K562 (cell line): Measurements from ENCODE around the gene TARBP1. TPM values are rescaled to one million over a fixed set of nuclear protein-coding genes. Genes with fewer than 3 reads are reported as not detected.

Experiments
- ATAC-seq: fragments of 200-7000 bp; cut with Tn5 transposase; 3 replicates; pipeline ENCODE4 v1.9.1; 2020; ENCODE audit warnings: moderate library complexity
- BruUV-seq: library from RNA; stranded (reverse); fragments of 400-500 nt; replicated peaks from 2 replicates; lab custom pipeline; 2021; lab: Mats Ljungman, UMichigan
- CTCF ChIA-PET: fragments of 300-600 bp; formaldehyde crosslinking; extraction: SDS; loops from one replicate; lab custom pipeline; 2021; ENCODE audit warnings: low intra/inter-chr PET ratio; lab: Yijun Ruan, JAX
- POLR2A ChIA-PET: fragments of 300-600, 350-650 bp; sonication (Branson Sonifier 250); formaldehyde crosslinking; extraction: SDS; loops from one replicate; lab custom pipeline; 2021; ENCODE audit warnings: antibody characterized with exemption, inconsistent platforms; lab: Yijun Ruan, JAX
- DNase-seq, 4 experiments: peaks; one replicate each; pipeline versions ENCODE4 v3.0.0 to v3.0.0-alpha.2; 2011 to 2018; ENCODE audit warnings: low spot score in 3 of 4, mixed read lengths in 3 of 4; ENCODE audit errors: extremely low read depth in 1 of 4
- FAIRE-seq: peaks from 2 replicates; lab custom pipeline; 2011; peaks lifted over from hg19 to GRCh38; lab: Jason Lieb, UNC
- H2AFZ ChIP-seq: 2 replicates; pipeline ENCODE4 v1.6.0; 2011; ENCODE audit warnings: low read depth, low read length, control low read depth, inconsistent platforms
- H3K27ac ChIP-seq: fragments of 200-600 bp; 3 replicates; pipeline ENCODE4 v1.8.0; 2011; ENCODE audit warnings: low read depth, mild to moderate bottlenecking, control low read depth, inconsistent platforms, low read length, moderate library complexity, mixed read lengths; ENCODE audit errors: extremely low read depth
- H3K27me3 ChIP-seq, 2 experiments: fragments of 300-600 bp in 1 of 2; 2 replicates in 1 of 2; 3 replicates in 1 of 2; pipeline versions ENCODE4 v1.6.0 to v1.8.0; 2011; ENCODE audit warnings: inconsistent platforms in 2 of 2, low read length in 2 of 2, mild to moderate bottlenecking in 1 of 2, mixed read lengths in 1 of 2, moderate library complexity in 1 of 2; ENCODE audit not compliant: control insufficient read depth in 2 of 2, insufficient read depth in 2 of 2
- H3K36me3 ChIP-seq: fragments of 300-600 bp; 3 replicates; pipeline ENCODE4 v1.8.0; 2011; ENCODE audit warnings: mild to moderate bottlenecking, low read length, inconsistent platforms; ENCODE audit not compliant: control insufficient read depth, insufficient read depth
- H3K4me1 ChIP-seq, 2 experiments: fragments of 200-600 bp in 1 of 2; replicated peaks in 1 of 2; 2 replicates in 1 of 2; 3 replicates in 1 of 2; pipeline versions ENCODE4 v1.5.1 to v1.8.0; 2011; ENCODE audit warnings: inconsistent platforms in 2 of 2, low read length in 2 of 2, mild to moderate bottlenecking in 1 of 2, mixed read lengths in 1 of 2, moderate library complexity in 1 of 2; ENCODE audit not compliant: control insufficient read depth in 2 of 2, insufficient read depth in 2 of 2
- H3K4me2 ChIP-seq: 2 replicates; pipeline ENCODE4 v1.6.1; 2011; ENCODE audit warnings: low read length, control low read depth, inconsistent platforms, mixed read lengths; ENCODE audit not compliant: insufficient read depth
- H3K4me3 ChIP-seq: fragments of 200-600 bp; sonication (generic), shearing (Covaris generic); 2 replicates; pipeline ENCODE4 v1.5.1; 2016; ENCODE audit warnings: control low read depth, inconsistent platforms
- H3K79me2 ChIP-seq: fragments of 200-600 bp; 3 replicates; pipeline ENCODE4 v1.8.0; 2011; ENCODE audit warnings: low read length, inconsistent platforms; ENCODE audit not compliant: control insufficient read depth, insufficient read depth
- H3K9ac ChIP-seq, 2 experiments: 2 replicates each; pipeline versions ENCODE4 v1.6.0 to v1.6.1; 2011; ENCODE audit warnings: low read depth in 2 of 2, low read length in 2 of 2, control low read depth in 1 of 2, inconsistent platforms in 1 of 2, mild to moderate bottlenecking in 1 of 2, mixed read lengths in 1 of 2; ENCODE audit not compliant: insufficient read depth in 1 of 2
- H3K9me1 ChIP-seq: one replicate; pipeline ENCODE4 v1.6.0; 2011; ENCODE audit warnings: inconsistent platforms, mild to moderate bottlenecking, low read length, moderate library complexity; ENCODE audit not compliant: control insufficient read depth, insufficient read depth
- H3K9me3 ChIP-seq: replicated peaks from 2 replicates; pipeline ENCODE4 v1.5.1; 2011; ENCODE audit warnings: low read depth, low read length, inconsistent platforms; ENCODE audit not compliant: control insufficient read depth, insufficient read depth
- H4K20me1 ChIP-seq: replicated peaks from 2 replicates; pipeline ENCODE4 v1.6.1; 2011; ENCODE audit warnings: low read length, inconsistent platforms, mixed read lengths; ENCODE audit not compliant: control insufficient read depth, insufficient read depth
- ELF2 ChIP-seq: fragments of 250-450 bp; sonication (Bioruptor Pico); IDR thresholded peaks from 2 replicates; pipeline ENCODE4 v1.5.0; 2021; ENCODE audit warnings: mild to moderate bottlenecking
- SMC3 ChIP-seq: conservative IDR thresholded peaks from 2 replicates; pipeline ENCODE4 v1.6.1; 2011; ENCODE audit warnings: low read depth, low read length, improper control_type of control experiment; ENCODE audit not compliant: insufficient read depth
- TAF15 ChIP-seq: fragments of 200-400 bp; formaldehyde crosslinking; IDR thresholded peaks from 2 replicates; pipeline ENCODE4 v1.6.1; 2017; ENCODE audit warnings: mild to moderate bottlenecking, low read depth, low read length, moderate library complexity
- TCF7L2 ChIP-seq: fragments of 150-350 bp; IDR thresholded peaks from 2 replicates; pipeline ENCODE4 v1.6.1; 2016; ENCODE audit warnings: low read depth, mild to moderate bottlenecking, low read length, moderate library complexity
- TEAD4 ChIP-seq, 2 experiments: sonication (generic) in 1 of 2; formaldehyde crosslinking in 1 of 2; IDR thresholded peaks; 2 replicates each; pipeline versions ENCODE4 v1.6.1 to v1.8.0; 2012 to 2022; ENCODE audit warnings: borderline replicate concordance in 1 of 2, inconsistent platforms in 1 of 2, low read length in 1 of 2, mild to moderate bottlenecking in 1 of 2, missing genetic modification reagents in 1 of 2
- ZNF212 ChIP-seq: fragments of 450-650 bp; formaldehyde crosslinking; IDR thresholded peaks from 2 replicates; pipeline ENCODE4 v1.4.0; 2020; ENCODE audit warnings: mild to moderate bottlenecking
- WGBS: fragments of 100-300 bp; shearing (Covaris generic); methylation state at CpG from one replicate; pipeline ENCODE4 v1.1.6; 2016; ENCODE audit warnings: low coverage, mixed read lengths; ENCODE audit not compliant: insufficient coverage; ENCODE audit errors: missing lambda C conversion rate; 5-methylcytosine and 5-hydroxymethylcytosine counted together
- in situ Hi-C: fragments of 300-500 bp; cut with MboI; formaldehyde crosslinking; loops from 4 replicates; pipeline ENCODE4 v1.15.0; 2018; ENCODE audit warnings: inconsistent platforms, mixed read lengths
- intact Hi-C: fragments of 100-400 bp; cut with micrococcal nuclease; formaldehyde crosslinking; loops from 2 replicates; pipeline ENCODE4 v1.14.2; 2022
- polyA plus RNA-seq, 8 experiments: library from polyadenylated mRNA; depleted of rRNA in 4 of 8; stranded (reverse) in 5 of 8; unstranded in 3 of 8; fragments of >200 nt; fragmentation: Nextera tagmentation in 2 of 8; fragmentation: Illumina TruSeq in 1 of 8; extraction: Ambion mirVana in 2 of 8; extraction: Trizol in 1 of 8; gene quantifications; 2 replicates each; pipeline versions ENCODE4 v1.2.1 to v1.2.3, GENCODE V29; 2011 to 2014; ENCODE audit warnings: inconsistent platforms in 1 of 8, missing spikeins in 1 of 8
- total RNA-seq, 7 experiments: library from RNA; depleted of rRNA in 6 of 7; stranded (reverse); fragments of >200 nt in 6 of 7; fragmentation: Illumina TruSeq in 2 of 7; extraction: Trizol in 2 of 7; gene quantifications; 2 replicates each; pipeline versions ENCODE4 v1.2.1 to v1.2.3, GENCODE V29; 2011 to 2021; ENCODE audit warnings: low replicate concordance in 1 of 7
- TF ChIP-seq, protein P1 (sequence below): fragments of 450-650 bp; IDR thresholded peaks from 2 replicates; pipeline ENCODE4 v1.6.1; 2017; ENCODE audit warnings: antibody characterized with exemption
- TF ChIP-seq, protein P2 (sequence below), 2 experiments: fragments of 450-650 bp; IDR thresholded peaks; 2 replicates each; pipeline ENCODE4 v1.6.1; 2016
- TF ChIP-seq, protein P3 (sequence below): fragments of 450-650 bp; IDR thresholded peaks from 2 replicates; pipeline ENCODE4 v1.6.1; 2016; ENCODE audit warnings: antibody characterized with exemption

TARBP1 gene
- total and polyA plus RNA-seq, 9 of the 15 experiments (the other 6 are each of a cell fraction or from before 2014, with no cell fraction given): 8.8 to 48.0 (median 22.9) TPM

DNA sequence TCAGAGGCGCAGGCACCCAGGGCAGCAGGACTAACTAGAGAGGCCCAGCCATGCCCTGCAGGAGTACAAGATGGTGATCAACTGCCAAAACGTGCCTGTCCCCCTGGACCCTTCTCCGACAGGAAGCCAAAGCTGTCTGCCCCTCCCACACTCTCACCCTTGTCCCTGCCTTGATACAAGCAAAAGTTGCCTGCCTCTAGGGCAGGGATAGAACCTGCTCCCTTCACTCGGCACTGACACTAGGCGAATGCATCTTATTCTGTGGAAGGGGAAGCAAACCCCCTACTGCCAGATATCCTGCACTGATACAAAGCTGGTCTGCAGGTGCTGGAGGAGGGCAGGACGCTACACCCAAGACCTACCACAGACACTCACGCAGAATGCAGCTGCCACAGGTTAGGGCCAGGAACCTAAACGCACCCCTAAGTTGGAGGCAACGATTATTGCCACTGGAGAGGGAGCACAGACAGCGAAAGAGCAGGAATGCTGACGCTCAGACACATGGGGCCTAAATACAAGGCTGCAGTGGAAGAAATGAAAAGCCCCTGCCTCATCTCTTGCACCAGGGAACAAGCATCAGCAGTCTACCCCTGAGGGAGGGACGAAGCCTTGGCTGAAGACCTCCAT, 3.7 kb downstream of the TARBP1 start:
- no TSS peak for BruUV-seq
- Histone ChIP-seq H3K9me1 (no peaks in the 10 kb centered on the region), H2AFZ (0 out of 2 replicates have a peak overlapping the region, but pooled peaks have one; percentile 13), H3K4me1 (peaks cover 9 to 25% of the 10 kb centered on the region in 2 experiments; a peak in 4 of 5 replicates), H3K27ac (no peak overlapping the region), H3K79me2 (peaks cover 7% of the 10 kb centered on the region; the same call in 2 of the 3 replicates), H3K27me3 (no peaks in the 10 kb centered on the region), H3K4me2 (no peak overlapping the region), H4K20me1 (no peaks in the 10 kb centered on the region), H3K36me3 (no peaks in the 10 kb centered on the region; the same call in 2 of the 3 replicates), H3K9me3 (no peaks in the 10 kb centered on the region), H3K4me3 (no peak overlapping the region), H3K9ac (peak overlapping the region in 1 of 2 experiments; percentile 56; a peak in 2 of 4 replicates)
- FAIRE-seq (no peak), DNase-seq (no peak), ATAC-seq (no peak)
- TF ChIP-seq ELF2 (no peak), TEAD4 (IDR thresholded peaks at IDR 0.05; ENCODE audit: low read length) (no peak), TEAD4 (CRISPR knock-in tag; IDR thresholded peaks at IDR 0.05; ENCODE audit: borderline replicate concordance) (0 out of 2 replicates have a peak, but pooled peaks have one; percentile 48), TCF7L2 (no peak)
- ChIA-PET CTCF (no interaction called here), POLR2A (no interaction called here)
- intact Hi-C loops: no loop called here
- 71% methylated on average over 12 of the region's 12 CpGs for WGBS
- in situ Hi-C loops: loop anchor here (10.0 kb wide), 1 partner anchor 350 kb away; no protein-coding TSS in a partner anchor

DNA sequence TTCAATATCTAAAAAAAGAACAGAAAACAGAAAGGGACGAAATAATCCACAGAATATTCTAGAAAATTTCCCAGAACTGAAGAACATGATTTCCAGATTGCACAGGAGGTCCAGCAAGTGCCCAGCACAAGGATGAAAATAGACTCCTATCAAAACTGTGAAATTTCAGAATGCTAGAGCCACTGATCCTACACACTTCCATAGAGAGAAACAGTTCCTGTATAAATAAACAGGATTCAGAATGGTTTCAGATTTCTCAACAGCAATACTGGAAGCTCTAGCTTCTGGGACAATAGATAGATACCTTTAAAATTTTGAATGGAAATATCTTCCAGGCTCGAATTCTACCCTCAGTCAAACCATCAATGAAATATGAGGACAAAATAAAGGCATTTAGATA, 4.6 kb downstream of the TARBP1 start:
- H3K9ac ChIP-seq: no peak overlapping the region
- H3K4me2 ChIP-seq: no peak overlapping the region
- FAIRE-seq: no peak
- peaks cover 7% of the 10 kb centered on the region; the same call in 2 of the 3 replicates for H3K79me2 ChIP-seq
- intact Hi-C loops: no loop called here
- H3K36me3 ChIP-seq: no peaks in the 10 kb centered on the region; the same call in 2 of the 3 replicates
- H3K9me1 ChIP-seq: no peaks in the 10 kb centered on the region
- in situ Hi-C loops: loop anchor here (10.0 kb wide), 1 partner anchor 350 kb away; no protein-coding TSS in a partner anchor
- no peak for ATAC-seq
- POLR2A ChIA-PET: no interaction called here
- H4K20me1 ChIP-seq: no peaks in the 10 kb centered on the region
- H2AFZ ChIP-seq: no peak overlapping the region
- no peaks in the 10 kb centered on the region for H3K9me3 ChIP-seq
- no TSS peak for BruUV-seq
- peaks cover 8 to 25% of the 10 kb centered on the region in 2 experiments; a peak in 4 of 5 replicates for H3K4me1 ChIP-seq
- no peak for DNase-seq
- 53% methylated on average over 2 of the region's 2 CpGs for WGBS
- H3K27me3 ChIP-seq: no peaks in the 10 kb centered on the region
- H3K4me3 ChIP-seq: no peak overlapping the region
- no peak overlapping the region for H3K27ac ChIP-seq
- CTCF ChIA-PET: interaction anchor here (0.7 kb wide), 1 partner anchor 25 kb away, joined by 3 read pairs; no protein-coding TSS in a partner anchor
- TF ChIP-seq, protein P1, sequence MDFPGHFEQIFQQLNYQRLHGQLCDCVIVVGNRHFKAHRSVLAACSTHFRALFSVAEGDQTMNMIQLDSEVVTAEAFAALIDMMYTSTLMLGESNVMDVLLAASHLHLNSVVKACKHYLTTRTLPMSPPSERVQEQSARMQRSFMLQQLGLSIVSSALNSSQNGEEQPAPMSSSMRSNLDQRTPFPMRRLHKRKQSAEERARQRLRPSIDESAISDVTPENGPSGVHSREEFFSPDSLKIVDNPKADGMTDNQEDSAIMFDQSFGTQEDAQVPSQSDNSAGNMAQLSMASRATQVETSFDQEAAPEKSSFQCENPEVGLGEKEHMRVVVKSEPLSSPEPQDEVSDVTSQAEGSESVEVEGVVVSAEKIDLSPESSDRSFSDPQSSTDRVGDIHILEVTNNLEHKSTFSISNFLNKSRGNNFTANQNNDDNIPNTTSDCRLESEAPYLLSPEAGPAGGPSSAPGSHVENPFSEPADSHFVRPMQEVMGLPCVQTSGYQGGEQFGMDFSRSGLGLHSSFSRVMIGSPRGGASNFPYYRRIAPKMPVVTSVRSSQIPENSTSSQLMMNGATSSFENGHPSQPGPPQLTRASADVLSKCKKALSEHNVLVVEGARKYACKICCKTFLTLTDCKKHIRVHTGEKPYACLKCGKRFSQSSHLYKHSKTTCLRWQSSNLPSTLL: no peak
- TF ChIP-seq ZNF212 (CRISPR knock-in tag) (no peak), SMC3 (no peak), TAF15 (no peak)
- TF ChIP-seq, protein P2, sequence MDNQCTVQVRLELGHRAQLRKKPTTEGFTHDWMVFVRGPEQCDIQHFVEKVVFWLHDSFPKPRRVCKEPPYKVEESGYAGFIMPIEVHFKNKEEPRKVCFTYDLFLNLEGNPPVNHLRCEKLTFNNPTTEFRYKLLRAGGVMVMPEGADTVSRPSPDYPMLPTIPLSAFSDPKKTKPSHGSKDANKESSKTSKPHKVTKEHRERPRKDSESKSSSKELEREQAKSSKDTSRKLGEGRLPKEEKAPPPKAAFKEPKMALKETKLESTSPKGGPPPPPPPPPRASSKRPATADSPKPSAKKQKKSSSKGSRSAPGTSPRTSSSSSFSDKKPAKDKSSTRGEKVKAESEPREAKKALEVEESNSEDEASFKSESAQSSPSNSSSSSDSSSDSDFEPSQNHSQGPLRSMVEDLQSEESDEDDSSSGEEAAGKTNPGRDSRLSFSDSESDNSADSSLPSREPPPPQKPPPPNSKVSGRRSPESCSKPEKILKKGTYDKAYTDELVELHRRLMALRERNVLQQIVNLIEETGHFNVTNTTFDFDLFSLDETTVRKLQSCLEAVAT (IDR thresholded peaks at IDR 0.05): no peak
- TF ChIP-seq, protein P3, sequence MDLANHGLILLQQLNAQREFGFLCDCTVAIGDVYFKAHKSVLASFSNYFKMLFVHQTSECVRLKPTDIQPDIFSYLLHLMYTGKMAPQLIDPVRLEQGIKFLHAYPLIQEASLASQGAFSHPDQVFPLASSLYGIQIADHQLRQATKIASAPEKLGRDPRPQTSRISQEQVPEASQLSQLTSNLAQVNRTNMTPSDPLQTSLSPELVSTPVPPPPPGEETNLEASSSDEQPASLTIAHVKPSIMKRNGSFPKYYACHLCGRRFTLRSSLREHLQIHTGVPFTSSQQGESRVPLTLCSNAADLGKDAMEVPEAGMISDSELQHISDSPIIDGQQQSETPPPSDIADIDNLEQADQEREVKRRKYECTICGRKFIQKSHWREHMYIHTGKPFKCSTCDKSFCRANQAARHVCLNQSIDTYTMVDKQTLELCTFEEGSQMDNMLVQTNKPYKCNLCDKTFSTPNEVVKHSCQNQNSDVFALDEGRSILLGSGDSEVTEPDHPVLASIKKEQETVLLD: no peak
